HG03095 (cell line): Measurements from ENCODE around the gene DFFB.

Source experiments
- ATAC-seq: cut with Tn5 transposase; IDR thresholded peaks from one replicate; pipeline ENCODE4 v1.9.1; 2021; ENCODE audit warnings: moderate library complexity; ENCODE audit not compliant: unreplicated experiment

DFFB gene

DNA sequence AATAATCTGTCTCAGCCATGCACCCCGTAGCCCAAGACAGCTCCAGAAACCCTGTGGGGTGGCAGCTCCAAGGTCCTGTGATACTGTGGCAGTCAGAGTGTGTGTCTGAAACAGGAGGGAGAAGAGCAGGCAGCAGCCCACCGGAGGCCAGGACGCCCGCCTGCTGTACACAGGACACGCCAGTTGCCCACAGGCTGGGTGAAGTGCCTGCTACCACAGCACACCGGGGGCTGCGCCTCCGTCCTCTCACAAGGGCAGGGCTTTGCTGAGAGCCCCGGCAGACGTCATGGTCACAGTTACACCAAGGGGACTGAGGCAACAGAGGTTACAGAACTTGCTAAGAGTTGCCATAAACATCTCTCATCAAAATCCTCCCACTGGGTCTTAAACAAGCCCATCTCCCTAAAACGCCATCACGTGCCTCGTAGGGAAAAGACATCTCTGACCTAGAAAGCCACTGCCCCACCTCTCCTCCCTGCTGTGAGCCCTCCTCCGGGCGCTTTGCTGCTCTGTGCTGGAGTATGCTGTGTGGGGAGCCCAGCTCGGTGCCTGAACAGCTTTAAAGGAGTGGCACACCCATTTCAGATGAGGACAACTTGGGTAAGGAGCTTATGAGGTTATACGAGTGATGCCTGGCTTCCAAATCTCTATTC is 37.5 kb downstream of the DFFB start:
- no peak for ATAC-seq

- no peak for ATAC-seq
Observed at GRCh38 chr1:3895279-3895950, 38.1 kb downstream of the DFFB start.

- no peak for ATAC-seq
Observed at GRCh38 chr1:3895951-3896325, 38.7 kb downstream of the DFFB start.

DNA sequence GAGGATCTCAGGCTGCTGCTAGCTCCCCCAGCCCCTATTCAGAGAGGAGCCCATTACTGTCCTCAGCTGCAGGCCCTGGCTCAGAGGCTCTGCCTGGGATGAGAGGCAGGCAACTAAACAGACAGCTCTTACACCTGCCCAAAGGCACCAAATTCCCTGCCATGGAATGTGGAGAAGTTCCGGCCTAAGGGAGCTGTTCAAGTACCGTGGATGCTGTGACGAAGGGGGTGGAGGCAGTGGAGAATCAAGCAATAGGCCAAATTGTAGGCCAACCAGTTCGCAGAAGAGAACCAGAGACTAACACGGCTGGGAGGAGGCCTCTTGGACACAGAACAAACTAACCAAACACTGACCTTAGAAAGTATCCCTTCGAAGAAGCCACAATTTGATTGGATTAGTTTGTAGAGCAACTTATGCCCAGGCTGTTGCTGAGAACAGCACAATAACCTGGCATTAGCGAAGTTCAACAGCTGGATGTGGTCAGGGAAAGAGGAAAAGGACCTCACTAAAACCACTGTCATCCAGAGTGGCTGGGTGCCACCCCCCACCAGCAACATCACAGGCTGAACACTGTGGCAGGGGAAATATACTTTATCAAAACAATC is 39.2 kb downstream of the DFFB start:
- no peak for ATAC-seq

- no peak for ATAC-seq
Observed at GRCh38 chr1:3898475-3898735, 41.1 kb downstream of the DFFB start.

- no peak for ATAC-seq
Observed at GRCh38 chr1:3898994-3899753, 41.9 kb downstream of the DFFB start.

GRCh38 chr1:3899754-3900149 is 42.5 kb downstream of the DFFB start:
- ATAC-seq = peak; percentile 5

- ATAC-seq = peak; percentile 68
Observed at GRCh38 chr1:3900150-3900968, 43.1 kb downstream of the DFFB start, which contains the start of gene C1orf174. C1orf174 (minus strand) TSS chr1:3900272; CDS start chr1:3900186, 86 bp downstream.

- ATAC-seq = peak; percentile 58
Observed at GRCh38 chr1:3900969-3901529, 43.8 kb downstream of the DFFB start.

GRCh38 chr1:3902111-3902511 is 44.8 kb downstream of the DFFB start:
- no peak for ATAC-seq

- no peak for ATAC-seq
Observed at GRCh38 chr1:3902571-3903091, 45.4 kb downstream of the DFFB start.

- ATAC-seq = no peak
Observed at GRCh38 chr1:3903141-3904005, 46.1 kb downstream of the DFFB start.

- no peak for ATAC-seq
Observed at GRCh38 chr1:3904006-3904842, 46.9 kb downstream of the DFFB start.

DNA sequence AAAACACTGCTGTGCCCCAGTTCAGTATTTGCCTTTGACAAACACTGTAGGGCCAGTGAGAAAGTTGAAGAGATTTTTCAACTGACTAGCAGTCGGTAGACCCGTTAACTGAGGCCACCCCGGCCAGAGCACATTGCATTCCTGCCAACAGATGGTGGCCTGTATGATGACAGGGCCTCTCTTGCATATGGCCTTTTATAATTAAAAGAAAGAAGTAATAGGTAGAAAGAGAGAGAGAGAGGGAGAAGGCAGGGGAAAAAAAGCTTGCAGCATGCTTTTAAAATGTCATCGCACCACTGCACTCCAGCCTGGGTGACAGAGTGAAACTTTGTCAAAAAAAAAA is 47.5 kb downstream of the DFFB start:
- no peak for ATAC-seq

GRCh38 chr1:3905266-3905952 is 48.1 kb downstream of the DFFB start:
- ATAC-seq = no peak

DNA sequence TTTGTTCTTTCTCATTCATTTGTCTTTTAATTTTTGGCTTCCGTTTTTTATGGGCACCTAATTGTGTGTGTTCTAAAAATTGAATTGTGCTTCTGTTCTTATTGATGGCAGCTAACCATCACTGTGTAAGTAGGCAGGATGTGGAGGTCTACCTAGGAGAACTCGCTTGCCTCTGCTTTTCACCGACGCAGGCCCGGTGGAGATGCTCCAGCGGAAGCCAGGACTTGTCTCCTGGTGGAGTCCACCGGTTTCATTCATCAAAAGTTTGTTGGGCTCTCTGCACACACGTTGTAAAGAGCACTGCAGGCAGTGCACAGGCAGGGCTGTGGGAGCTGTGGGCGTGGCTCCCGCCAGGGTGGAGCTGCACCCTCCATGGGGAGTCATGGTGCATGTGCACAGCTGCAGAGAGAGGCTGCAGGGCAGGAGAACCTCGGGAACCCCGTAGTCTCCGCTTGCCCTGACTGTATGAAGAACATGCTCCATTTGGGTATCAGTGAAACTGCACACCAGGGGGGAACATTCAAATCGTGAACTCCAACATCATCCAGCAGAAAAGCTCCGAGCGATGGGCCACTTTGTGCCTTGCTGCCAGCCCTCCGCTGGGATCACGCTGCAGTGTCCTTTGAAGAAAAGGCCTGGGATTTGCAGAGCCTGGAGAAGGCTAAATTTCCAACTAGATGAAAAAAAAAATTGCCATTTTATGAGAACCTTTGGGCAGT is 48.8 kb downstream of the DFFB start:
- ATAC-seq = no peak

GRCh38 chr1:3906672-3907020 is 49.4 kb downstream of the DFFB start:
- no peak for ATAC-seq
